ENCODE data around the gene GAD1. TPM values are rescaled to one million over a fixed set of nuclear protein-coding genes. Genes with fewer than 3 reads are reported as not detected.

The GAD1 gene
- total RNA-seq, 5 donors from 2014 or later (not counting 1 experiment from before 2014, with no cell fraction given), result 0.09 TPM; not detected in 4

DNA sequence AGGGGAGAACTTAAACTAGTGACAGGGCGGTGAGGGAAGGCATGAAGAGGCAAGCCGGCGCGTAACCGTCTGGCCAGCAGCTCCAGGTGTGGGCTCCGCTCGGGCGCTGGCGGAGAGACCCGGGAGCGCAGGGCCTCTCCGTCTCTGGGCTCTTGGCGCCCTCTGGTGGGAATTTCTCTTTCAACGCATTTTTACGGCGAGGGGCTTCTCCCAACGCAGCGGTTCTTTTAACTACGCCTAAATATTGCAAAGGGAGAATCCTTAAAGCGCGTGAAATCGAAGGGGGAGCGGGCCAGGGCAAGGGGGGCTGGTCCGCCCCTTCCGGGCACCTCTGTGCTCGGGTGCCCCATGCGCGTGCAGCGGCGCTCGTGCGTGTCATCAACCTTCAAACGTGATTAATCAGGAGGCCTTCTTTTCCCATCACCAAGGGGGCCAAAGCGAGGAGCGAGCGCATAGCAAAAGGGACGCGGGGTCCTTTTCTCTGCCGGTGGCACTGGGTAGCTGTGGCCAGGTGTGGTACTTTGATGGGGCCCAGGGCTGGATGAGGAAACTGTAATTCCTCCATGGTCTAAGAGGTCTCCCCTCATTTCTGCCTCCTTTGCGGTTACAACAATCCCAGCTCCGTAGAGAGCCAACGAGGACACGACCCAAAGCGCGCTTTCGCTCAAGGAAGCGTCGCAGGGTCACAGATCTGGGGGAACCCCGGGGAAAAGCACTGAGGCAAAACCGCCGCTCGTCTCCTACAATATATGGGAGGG is 762 bp upstream of the GAD1 start:
- Histone ChIP-seq H3K27me3 (replicated peaks in 1 of 2; ENCODE audit: control insufficient read depth in 2 of 2, extremely low read depth in 1 of 2, insufficient read depth in 2 of 2, low read length in 1 of 2) (peaks cover 11 to 82% of the 10 kb centered on the region in 2 experiments), H3K27ac (ENCODE audit: low read length) (no peak overlapping the region), H3K36me3 (ENCODE audit: control insufficient read depth in 2 of 2, extremely low read depth in 1 of 2, insufficient read depth in 1 of 2, low read length in 1 of 2) (no peaks in the 10 kb centered on the region), H3K4me3 (ENCODE audit: control insufficient read depth in 1 of 2, extremely low read depth in 1 of 2, low read length in 1 of 2) (peak overlapping the region; percentile 35 to 84), H3K4me1 (ENCODE audit: control insufficient read depth in 1 of 2, extremely low read depth in 1 of 2, insufficient read depth in 2 of 2, low read length in 2 of 2) (peaks cover 11 to 69% of the 10 kb centered on the region in 2 experiments), H3K9me3 (no peaks in the 10 kb centered on the region)
- Mint-ChIP-seq H3K27ac (peak overlapping the region in 1 of 2 donors; percentile 63), H3K36me3 (no peaks in the 10 kb centered on the region), H3K9me3 (no peaks in the 10 kb centered on the region), H3K27me3 (peaks cover 62 to 84% of the 10 kb centered on the region in 2 donors), H3K4me1 (peaks cover 60 to 70% (median 62%) of the 10 kb centered on the region in 3 donors), H3K4me3 (peak overlapping the region; percentile 61 to 87 (median 66))
- ChIA-PET CTCF (interaction anchor here (0.6 to 2.5 kb wide), 12 partner anchors 36 to 846 kb away, joined by 3 to 7 read pairs (median 4); no protein-coding TSS in a partner anchor), POLR2A (interaction anchor here (0.7 kb wide), 2 partner anchors 35 to 345 kb away, joined by 5 to 6 read pairs; no protein-coding TSS in a partner anchor)
- ATAC-seq (replicated peaks in 1 of 4) (peak; percentile 44 to 70 (median 51)), DNase-seq (peak in 31 of 35 experiments; percentile 25 to 78 (median 50))
- WGBS (ENCODE audit: insufficient coverage), result under 1% methylated on average over 39 of the region's 52 CpGs

DNA sequence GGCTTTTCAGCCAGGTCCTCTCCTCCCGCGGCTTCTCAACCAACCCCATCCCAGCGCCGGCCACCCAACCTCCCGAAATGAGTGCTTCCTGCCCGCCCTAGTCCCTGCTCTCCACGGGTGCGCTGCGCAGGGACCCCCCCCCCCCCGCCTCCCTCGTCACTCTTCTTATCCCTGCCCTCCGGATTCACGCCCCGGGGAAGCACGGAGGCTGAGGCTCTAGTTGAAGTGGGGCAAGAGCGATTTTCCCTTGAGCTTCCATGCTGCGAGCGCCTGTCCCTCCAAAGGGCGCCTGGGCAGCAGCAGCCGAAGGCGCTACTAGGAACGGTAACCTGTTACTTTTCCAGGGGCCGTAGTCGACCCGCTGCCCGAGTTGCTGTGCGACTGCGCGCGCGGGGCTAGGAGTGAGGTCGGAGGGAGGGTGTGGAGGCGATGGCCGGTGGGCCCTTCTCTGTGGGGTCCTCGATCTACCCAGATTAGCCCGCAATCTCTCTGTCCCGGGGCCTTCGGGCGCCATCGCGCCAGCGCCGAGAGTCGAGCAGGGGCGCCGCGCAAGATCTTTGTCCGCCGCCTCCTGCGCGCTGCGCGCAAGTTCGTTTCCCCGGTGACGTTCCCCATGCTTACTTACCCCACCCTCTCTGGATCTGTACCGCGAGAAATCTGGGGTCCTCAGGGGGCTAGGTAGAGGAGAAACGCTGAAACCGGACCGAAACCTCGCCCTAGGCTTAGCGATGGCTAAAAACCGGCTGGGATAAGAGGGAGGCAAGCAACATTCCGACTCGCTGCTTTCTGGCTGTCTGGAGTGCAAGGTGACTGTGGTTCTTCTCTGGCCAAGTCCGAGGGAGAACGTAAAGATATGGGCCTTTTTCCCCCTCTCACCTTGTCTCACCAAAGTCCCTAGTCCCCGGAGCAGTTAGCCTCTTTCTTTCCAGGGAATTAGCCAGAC is 677 bp downstream of the GAD1 start:
- H3K27me3 ChIP-seq (replicated peaks in 1 of 2; ENCODE audit: control insufficient read depth in 2 of 2, extremely low read depth in 1 of 2, insufficient read depth in 2 of 2, low read length in 1 of 2), result peaks cover 16 to 92% of the 10 kb centered on the region in 2 experiments
- ATAC-seq (replicated peaks in 1 of 4) (peak in 2 of 4 experiments; percentile 5 to 7), DNase-seq (peak in 2 of 35 experiments; percentile 30)

DNA sequence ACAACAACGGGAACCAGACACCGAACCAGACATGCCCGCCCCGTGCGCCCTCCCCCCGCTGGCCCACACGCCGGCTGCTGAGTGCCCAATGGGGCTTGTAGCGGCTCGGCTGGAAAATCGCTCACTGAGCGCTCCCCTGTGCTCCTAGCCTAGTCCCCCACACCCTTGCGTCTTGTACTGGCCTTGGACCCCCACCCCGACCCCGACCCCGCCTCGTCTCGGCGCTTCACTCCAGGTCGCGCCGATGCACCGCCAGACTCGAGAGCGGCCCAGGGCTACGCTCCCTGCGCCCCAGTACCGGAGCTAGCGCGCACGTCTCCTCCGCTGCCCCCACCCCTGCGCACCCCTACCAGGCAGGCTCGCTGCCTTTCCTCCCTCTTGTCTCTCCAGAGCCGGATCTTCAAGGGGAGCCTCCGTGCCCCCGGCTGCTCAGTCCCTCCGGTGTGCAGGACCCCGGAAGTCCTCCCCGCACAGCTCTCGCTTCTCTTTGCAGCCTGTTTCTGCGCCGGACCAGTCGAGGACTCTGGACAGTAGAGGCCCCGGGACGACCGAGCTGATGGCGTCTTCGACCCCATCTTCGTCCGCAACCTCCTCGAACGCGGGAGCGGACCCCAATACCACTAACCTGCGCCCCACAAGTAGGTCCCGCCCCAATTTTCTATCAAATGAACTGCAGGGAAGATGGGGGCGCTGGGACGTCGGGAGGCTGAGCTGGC is 1.5 kb downstream of the GAD1 start:
- DNase-seq (peak in 2 of 35 experiments; percentile 5 to 19), ATAC-seq (replicated peaks in 1 of 4) (no peak)
- Histone ChIP-seq H3K27me3 (replicated peaks in 1 of 2; ENCODE audit: control insufficient read depth in 2 of 2, extremely low read depth in 1 of 2, insufficient read depth in 2 of 2, low read length in 1 of 2) (peaks cover 16 to 97% of the 10 kb centered on the region in 2 experiments), H3K4me1 (ENCODE audit: control insufficient read depth in 1 of 2, extremely low read depth in 1 of 2, insufficient read depth in 2 of 2, low read length in 2 of 2) (peaks cover 14 to 92% of the 10 kb centered on the region in 2 experiments), H3K27ac (ENCODE audit: low read length) (no peak overlapping the region), H3K36me3 (ENCODE audit: control insufficient read depth in 2 of 2, extremely low read depth in 1 of 2, insufficient read depth in 1 of 2, low read length in 1 of 2) (no peaks in the 10 kb centered on the region), H3K4me3 (ENCODE audit: control insufficient read depth in 1 of 2, extremely low read depth in 1 of 2, low read length in 1 of 2) (peak overlapping the region; percentile 35 to 75), H3K9me3 (no peaks in the 10 kb centered on the region)
- Mint-ChIP-seq H3K4me3 (peak overlapping the region; percentile 66 to 87 (median 66)), H3K4me1 (peaks cover 74 to 86% (median 83%) of the 10 kb centered on the region in 3 donors), H3K27ac (no peak overlapping the region), H3K9me3 (no peaks in the 10 kb centered on the region), H3K36me3 (no peaks in the 10 kb centered on the region), H3K27me3 (peaks cover 78 to 93% of the 10 kb centered on the region in 2 donors)
- WGBS (ENCODE audit: insufficient coverage), result 3% methylated on average over 50 of the region's 60 CpGs
- CTCF ChIA-PET, result interaction anchor here (0.6 to 1.1 kb wide), 5 partner anchors 146 to 1692 kb away, joined by 3 read pairs; no protein-coding TSS in a partner anchor
- POLR2A ChIA-PET, result no interaction called here

More for the DNA sequence above, 677 bp downstream of the GAD1 start:
- Histone ChIP-seq H3K36me3 (ENCODE audit: control insufficient read depth in 2 of 2, extremely low read depth in 1 of 2, insufficient read depth in 1 of 2, low read length in 1 of 2) (no peaks in the 10 kb centered on the region), H3K9me3 (no peaks in the 10 kb centered on the region), H3K27ac (ENCODE audit: low read length) (no peak overlapping the region), H3K4me3 (ENCODE audit: control insufficient read depth in 1 of 2, extremely low read depth in 1 of 2, low read length in 1 of 2) (peak overlapping the region; percentile 35 to 84), H3K4me1 (ENCODE audit: control insufficient read depth in 1 of 2, extremely low read depth in 1 of 2, insufficient read depth in 2 of 2, low read length in 2 of 2) (peaks cover 14 to 84% of the 10 kb centered on the region in 2 experiments)
- Mint-ChIP-seq H3K27ac (no peak overlapping the region), H3K4me3 (peak overlapping the region; percentile 66 to 87 (median 66)), H3K4me1 (peaks cover 71 to 82% (median 77%) of the 10 kb centered on the region in 3 donors), H3K36me3 (no peaks in the 10 kb centered on the region), H3K9me3 (no peaks in the 10 kb centered on the region), H3K27me3 (peaks cover 75 to 95% of the 10 kb centered on the region in 2 donors)
- ChIA-PET CTCF (interaction anchor here (0.6 to 2.5 kb wide), 17 partner anchors 7 to 1287 kb away, joined by 3 to 7 read pairs (median 4); no protein-coding TSS in a partner anchor), POLR2A (interaction anchor here in 1 of 2 donors (0.6 to 0.7 kb wide), 2 partner anchors 34 to 107 kb away, joined by 3 to 5 read pairs; no protein-coding TSS in a partner anchor)
- under 1% methylated on average over 36 of the region's 69 CpGs for WGBS (ENCODE audit: insufficient coverage)

DNA sequence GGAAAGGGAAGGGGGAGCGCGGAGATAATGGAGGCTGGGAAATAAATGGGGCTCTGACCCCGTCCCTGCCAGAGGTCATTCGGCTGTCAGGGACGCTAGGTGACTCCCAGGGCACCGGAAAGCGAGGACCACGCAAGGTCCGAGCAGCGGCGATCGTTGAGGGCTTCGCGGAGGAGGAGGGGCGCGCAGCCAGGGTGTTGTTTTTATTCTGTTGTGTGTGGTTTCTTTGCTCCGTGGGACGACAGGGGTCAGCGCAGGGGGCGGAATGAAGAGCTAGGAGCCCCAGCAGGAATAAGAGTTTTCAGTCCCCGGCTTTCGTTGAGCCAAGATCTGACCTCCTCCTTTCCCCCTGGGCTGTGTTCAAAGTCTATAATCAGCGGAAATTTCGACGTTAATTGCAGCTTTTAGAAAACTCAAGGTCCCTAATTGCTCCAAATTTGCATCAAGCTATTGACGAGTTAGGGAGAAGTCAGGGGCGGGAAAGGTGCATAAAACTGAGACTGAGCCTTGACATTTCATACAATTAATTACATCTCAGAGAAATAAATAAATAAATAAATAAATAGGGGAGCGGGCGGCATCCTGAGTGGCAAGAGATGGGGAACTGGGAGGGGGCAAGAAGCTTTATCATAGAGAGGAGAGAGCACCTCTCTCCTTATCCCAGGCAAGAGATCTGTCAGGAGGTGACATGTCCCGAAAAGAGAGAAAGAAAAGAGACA is 2.2 kb downstream of the GAD1 start:
- Histone ChIP-seq H3K4me3 (ENCODE audit: control insufficient read depth in 1 of 2, extremely low read depth in 1 of 2, low read length in 1 of 2) (peak overlapping the region; percentile 11 to 53), H3K27ac (ENCODE audit: low read length) (no peak overlapping the region), H3K9me3 (no peaks in the 10 kb centered on the region), H3K27me3 (replicated peaks in 1 of 2; ENCODE audit: control insufficient read depth in 2 of 2, extremely low read depth in 1 of 2, insufficient read depth in 2 of 2, low read length in 1 of 2) (peaks cover 16 to 97% of the 10 kb centered on the region in 2 experiments), H3K36me3 (ENCODE audit: control insufficient read depth in 2 of 2, extremely low read depth in 1 of 2, insufficient read depth in 1 of 2, low read length in 1 of 2) (no peaks in the 10 kb centered on the region), H3K4me1 (ENCODE audit: control insufficient read depth in 1 of 2, extremely low read depth in 1 of 2, insufficient read depth in 2 of 2, low read length in 2 of 2) (peaks cover 14 to 92% of the 10 kb centered on the region in 2 experiments)
- CTCF ChIA-PET, result interaction anchor here (0.6 to 1.1 kb wide), 5 partner anchors 147 to 1691 kb away, joined by 3 read pairs; no protein-coding TSS in a partner anchor
- DNase-seq (no peak), ATAC-seq (replicated peaks in 1 of 4) (no peak)
- 25% methylated on average over 19 of the region's 30 CpGs for WGBS (ENCODE audit: insufficient coverage)
- H3K9me3 Mint-ChIP-seq, result no peaks in the 10 kb centered on the region
- H3K36me3 Mint-ChIP-seq, result no peaks in the 10 kb centered on the region
- no peak overlapping the region for H3K27ac Mint-ChIP-seq
- peaks cover 69 to 83% (median 76%) of the 10 kb centered on the region in 3 donors for H3K4me1 Mint-ChIP-seq
- POLR2A ChIA-PET, result interaction anchor here in 1 of 2 donors (0.6 kb wide), 1 partner anchor 100 kb away, joined by 4 read pairs; no protein-coding TSS in a partner anchor
- H3K4me3 Mint-ChIP-seq, result peak overlapping the region; percentile 17 to 87 (median 57)
- H3K27me3 Mint-ChIP-seq, result peaks cover 73 to 88% of the 10 kb centered on the region in 2 donors
